ENCODE results near the gene PAPSS1. TPM values are rescaled to one million over a fixed set of nuclear protein-coding genes. Genes with fewer than 3 reads are reported as not detected.

PAPSS1 gene
- polyA plus RNA-seq, 1 donor from 2014 or later, result 216 TPM

DNA sequence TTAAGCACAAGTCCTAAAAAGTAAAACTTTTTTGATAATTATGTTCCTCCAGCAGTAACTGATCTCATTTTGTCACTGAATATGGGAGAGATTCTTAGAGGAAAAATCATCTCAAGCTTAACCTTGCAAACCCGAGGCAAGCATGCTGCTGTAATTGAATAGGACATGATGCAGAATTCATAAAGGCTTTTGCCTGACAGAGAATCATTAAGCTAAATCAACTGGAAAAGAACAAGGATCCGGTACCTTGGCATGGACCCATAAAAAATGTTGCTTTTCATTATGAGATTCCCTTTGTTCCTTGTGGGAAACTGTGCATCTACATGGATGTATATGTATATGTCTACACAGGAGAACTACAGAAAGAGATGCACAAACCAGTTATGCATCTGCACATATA is 149.1 kb downstream of the PAPSS1 start:
- Histone ChIP-seq H3K4me3 (ENCODE audit: low read length) (no peak overlapping the region), H3K9me3 (ENCODE audit: low read length) (no peaks in the 10 kb centered on the region), H3K79me2 (replicated peaks; ENCODE audit: insufficient read depth, low read length) (no peaks in the 10 kb centered on the region), H3K36me3 (ENCODE audit: insufficient read depth, low read length) (no peaks in the 10 kb centered on the region), H3K27me3 (ENCODE audit: insufficient read depth, low read depth, low read length) (no peaks in the 10 kb centered on the region), H3K27ac (ENCODE audit: low read length) (no peak overlapping the region), H4K20me1 (ENCODE audit: insufficient read depth) (no peaks in the 10 kb centered on the region), H3K9me2 (ENCODE audit: insufficient read depth, low read length) (no peaks in the 10 kb centered on the region), H3K4me2 (ENCODE audit: low read length) (no peak overlapping the region), H3K9ac (ENCODE audit: low read length) (no peak overlapping the region), H2AFZ (ENCODE audit: low read depth, low read length) (no peak overlapping the region), H3F3A (ENCODE audit: insufficient read depth, low read length, poor library complexity, severe bottlenecking) (no peaks in the 10 kb centered on the region)
- TF ChIP-seq RAD21 (conservative IDR thresholded peaks at IDR 0.05) (no peak), EP300 (conservative IDR thresholded peaks at IDR 0.05; ENCODE audit: poor library complexity, severe bottlenecking) (no peak), MXI1 (conservative IDR thresholded peaks at IDR 0.05; ENCODE audit: poor library complexity, severe bottlenecking) (no peak), SMC3 (conservative IDR thresholded peaks at IDR 0.05; ENCODE audit: poor library complexity) (no peak), TAF1 (IDR thresholded peaks at IDR 0.05; ENCODE audit: low read depth) (no peak), EZH2 (IDR thresholded peaks at IDR 0.05; ENCODE audit: borderline replicate concordance, insufficient read depth, low read length, poor library complexity, severe bottlenecking) (no peak), POLR2AphosphoS5 (IDR thresholded peaks at IDR 0.05) (no peak)
- TF ChIP-seq, protein P1, sequence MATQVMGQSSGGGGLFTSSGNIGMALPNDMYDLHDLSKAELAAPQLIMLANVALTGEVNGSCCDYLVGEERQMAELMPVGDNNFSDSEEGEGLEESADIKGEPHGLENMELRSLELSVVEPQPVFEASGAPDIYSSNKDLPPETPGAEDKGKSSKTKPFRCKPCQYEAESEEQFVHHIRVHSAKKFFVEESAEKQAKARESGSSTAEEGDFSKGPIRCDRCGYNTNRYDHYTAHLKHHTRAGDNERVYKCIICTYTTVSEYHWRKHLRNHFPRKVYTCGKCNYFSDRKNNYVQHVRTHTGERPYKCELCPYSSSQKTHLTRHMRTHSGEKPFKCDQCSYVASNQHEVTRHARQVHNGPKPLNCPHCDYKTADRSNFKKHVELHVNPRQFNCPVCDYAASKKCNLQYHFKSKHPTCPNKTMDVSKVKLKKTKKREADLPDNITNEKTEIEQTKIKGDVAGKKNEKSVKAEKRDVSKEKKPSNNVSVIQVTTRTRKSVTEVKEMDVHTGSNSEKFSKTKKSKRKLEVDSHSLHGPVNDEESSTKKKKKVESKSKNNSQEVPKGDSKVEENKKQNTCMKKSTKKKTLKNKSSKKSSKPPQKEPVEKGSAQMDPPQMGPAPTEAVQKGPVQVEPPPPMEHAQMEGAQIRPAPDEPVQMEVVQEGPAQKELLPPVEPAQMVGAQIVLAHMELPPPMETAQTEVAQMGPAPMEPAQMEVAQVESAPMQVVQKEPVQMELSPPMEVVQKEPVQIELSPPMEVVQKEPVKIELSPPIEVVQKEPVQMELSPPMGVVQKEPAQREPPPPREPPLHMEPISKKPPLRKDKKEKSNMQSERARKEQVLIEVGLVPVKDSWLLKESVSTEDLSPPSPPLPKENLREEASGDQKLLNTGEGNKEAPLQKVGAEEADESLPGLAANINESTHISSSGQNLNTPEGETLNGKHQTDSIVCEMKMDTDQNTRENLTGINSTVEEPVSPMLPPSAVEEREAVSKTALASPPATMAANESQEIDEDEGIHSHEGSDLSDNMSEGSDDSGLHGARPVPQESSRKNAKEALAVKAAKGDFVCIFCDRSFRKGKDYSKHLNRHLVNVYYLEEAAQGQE (IDR thresholded peaks at IDR 0.05; ENCODE audit: borderline replicate concordance), result no peak
- TF ChIP-seq, protein P2, sequence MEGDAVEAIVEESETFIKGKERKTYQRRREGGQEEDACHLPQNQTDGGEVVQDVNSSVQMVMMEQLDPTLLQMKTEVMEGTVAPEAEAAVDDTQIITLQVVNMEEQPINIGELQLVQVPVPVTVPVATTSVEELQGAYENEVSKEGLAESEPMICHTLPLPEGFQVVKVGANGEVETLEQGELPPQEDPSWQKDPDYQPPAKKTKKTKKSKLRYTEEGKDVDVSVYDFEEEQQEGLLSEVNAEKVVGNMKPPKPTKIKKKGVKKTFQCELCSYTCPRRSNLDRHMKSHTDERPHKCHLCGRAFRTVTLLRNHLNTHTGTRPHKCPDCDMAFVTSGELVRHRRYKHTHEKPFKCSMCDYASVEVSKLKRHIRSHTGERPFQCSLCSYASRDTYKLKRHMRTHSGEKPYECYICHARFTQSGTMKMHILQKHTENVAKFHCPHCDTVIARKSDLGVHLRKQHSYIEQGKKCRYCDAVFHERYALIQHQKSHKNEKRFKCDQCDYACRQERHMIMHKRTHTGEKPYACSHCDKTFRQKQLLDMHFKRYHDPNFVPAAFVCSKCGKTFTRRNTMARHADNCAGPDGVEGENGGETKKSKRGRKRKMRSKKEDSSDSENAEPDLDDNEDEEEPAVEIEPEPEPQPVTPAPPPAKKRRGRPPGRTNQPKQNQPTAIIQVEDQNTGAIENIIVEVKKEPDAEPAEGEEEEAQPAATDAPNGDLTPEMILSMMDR (IDR thresholded peaks at IDR 0.05; ENCODE audit: poor library complexity, severe bottlenecking), result no peak

DNA sequence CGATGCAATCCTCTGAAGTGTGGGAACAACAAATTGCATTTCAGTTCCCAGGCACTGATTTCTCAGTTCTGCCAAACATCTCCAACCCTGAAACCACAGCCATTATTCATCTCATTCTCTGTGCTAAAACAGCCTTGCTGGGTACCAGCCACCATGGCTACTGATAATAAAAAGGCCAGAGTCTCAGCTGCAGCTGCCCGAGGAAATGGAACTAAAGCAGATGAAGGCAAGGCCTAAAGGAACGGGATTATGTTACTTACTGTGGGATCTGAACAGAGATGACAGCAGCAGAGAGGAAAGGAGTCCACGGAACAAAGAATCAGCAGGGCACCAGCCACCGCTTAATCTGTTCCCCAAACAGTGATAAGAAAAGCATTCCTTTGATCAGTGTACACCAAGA is 155.7 kb downstream of the PAPSS1 start:
- Histone ChIP-seq H4K20me1 (ENCODE audit: insufficient read depth) (no peaks in the 10 kb centered on the region), H3K27me3 (ENCODE audit: insufficient read depth, low read depth, low read length) (no peaks in the 10 kb centered on the region), H2AFZ (ENCODE audit: low read depth, low read length) (no peak overlapping the region), H3K9me3 (ENCODE audit: low read length) (no peaks in the 10 kb centered on the region), H3K27ac (ENCODE audit: low read length) (no peak overlapping the region), H3K9ac (ENCODE audit: low read length) (no peak overlapping the region), H3K36me3 (ENCODE audit: insufficient read depth, low read length) (no peaks in the 10 kb centered on the region), H3K9me2 (ENCODE audit: insufficient read depth, low read length) (no peaks in the 10 kb centered on the region), H3K4me2 (ENCODE audit: low read length) (no peak overlapping the region), H3K79me2 (replicated peaks; ENCODE audit: insufficient read depth, low read length) (no peaks in the 10 kb centered on the region), H3K4me3 (ENCODE audit: low read length) (no peak overlapping the region), H3F3A (ENCODE audit: insufficient read depth, low read length, poor library complexity, severe bottlenecking) (no peaks in the 10 kb centered on the region)
- TF ChIP-seq SMC3 (conservative IDR thresholded peaks at IDR 0.05; ENCODE audit: poor library complexity), result no peak
- TF ChIP-seq, protein P2 (IDR thresholded peaks at IDR 0.05; ENCODE audit: poor library complexity, severe bottlenecking), result no peak
- no peak for TF ChIP-seq RAD21 (conservative IDR thresholded peaks at IDR 0.05)
- TF ChIP-seq, protein P1 (IDR thresholded peaks at IDR 0.05; ENCODE audit: borderline replicate concordance), result no peak
- no peak for TF ChIP-seq TAF1 (IDR thresholded peaks at IDR 0.05; ENCODE audit: low read depth)
- TF ChIP-seq POLR2AphosphoS5 (IDR thresholded peaks at IDR 0.05), result no peak
- TF ChIP-seq EZH2 (IDR thresholded peaks at IDR 0.05; ENCODE audit: borderline replicate concordance, insufficient read depth, low read length, poor library complexity, severe bottlenecking), result no peak
- TF ChIP-seq EP300 (conservative IDR thresholded peaks at IDR 0.05; ENCODE audit: poor library complexity, severe bottlenecking), result no peak
- TF ChIP-seq MXI1 (conservative IDR thresholded peaks at IDR 0.05; ENCODE audit: poor library complexity, severe bottlenecking), result no peak

All from neural cell (in vitro differentiated cells).